Endothelial cell of umbilical vein (primary cell): ENCODE results near the gene HCFC2.

ENCODE experiments used
- EZH2 ChIP-seq: IDR thresholded peaks from 2 replicates; pipeline ENCODE4 v1.6.1; 2012; ENCODE audit warnings: borderline replicate concordance, low read depth, mild to moderate bottlenecking, moderate library complexity, low read length, inconsistent platforms; ENCODE audit not compliant: severe bottlenecking
- JUN ChIP-seq: IDR thresholded peaks from 2 replicates; pipeline ENCODE4 v1.6.1; 2011; ENCODE audit warnings: borderline replicate concordance, low read depth; ENCODE audit not compliant: insufficient read length, insufficient read depth
- POLR2A ChIP-seq: IDR thresholded peaks from 2 replicates; pipeline ENCODE4 v1.6.1; 2012; ENCODE audit warnings: low read depth, mild to moderate bottlenecking, control low read depth, low read length
- TF ChIP-seq, protein P1 (sequence below), 2 donors: IDR thresholded peaks; 1 replicate in 1 of 2; 2 replicates in 1 of 2; pipeline ENCODE4 v1.5.1; 2011; ENCODE audit warnings: low read length in 2 of 2, mild to moderate bottlenecking in 2 of 2, moderate library complexity in 2 of 2, control low read depth in 1 of 2, inconsistent platforms in 1 of 2, low read depth in 1 of 2; ENCODE audit not compliant: insufficient read depth in 1 of 2; ENCODE audit errors: extremely low read depth in 1 of 2
- TF ChIP-seq, protein P2 (sequence below): IDR thresholded peaks from 2 replicates; pipeline ENCODE4 v1.6.1; 2011; ENCODE audit not compliant: insufficient read depth, insufficient read length

DNA sequence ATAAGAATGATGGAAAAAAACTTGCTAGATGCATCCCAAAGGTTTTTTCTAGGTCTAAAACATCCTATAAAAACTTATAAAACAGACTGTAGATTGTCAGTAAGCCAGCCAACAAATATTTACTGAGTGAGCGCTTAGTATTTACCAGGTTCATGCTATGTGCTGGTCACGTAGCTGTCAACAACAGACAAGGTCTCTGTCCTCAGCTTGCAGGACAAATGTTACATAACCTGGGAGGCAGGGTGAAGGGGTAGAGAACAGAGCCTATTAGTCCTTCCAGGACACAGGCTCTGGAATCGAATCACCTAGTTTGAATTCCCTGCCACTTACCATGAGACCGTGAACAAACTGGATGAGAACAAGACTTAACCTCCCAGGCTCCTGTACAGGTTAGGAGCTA lies 67.3 kb downstream of the HCFC2 start:
- TF ChIP-seq, protein P1, sequence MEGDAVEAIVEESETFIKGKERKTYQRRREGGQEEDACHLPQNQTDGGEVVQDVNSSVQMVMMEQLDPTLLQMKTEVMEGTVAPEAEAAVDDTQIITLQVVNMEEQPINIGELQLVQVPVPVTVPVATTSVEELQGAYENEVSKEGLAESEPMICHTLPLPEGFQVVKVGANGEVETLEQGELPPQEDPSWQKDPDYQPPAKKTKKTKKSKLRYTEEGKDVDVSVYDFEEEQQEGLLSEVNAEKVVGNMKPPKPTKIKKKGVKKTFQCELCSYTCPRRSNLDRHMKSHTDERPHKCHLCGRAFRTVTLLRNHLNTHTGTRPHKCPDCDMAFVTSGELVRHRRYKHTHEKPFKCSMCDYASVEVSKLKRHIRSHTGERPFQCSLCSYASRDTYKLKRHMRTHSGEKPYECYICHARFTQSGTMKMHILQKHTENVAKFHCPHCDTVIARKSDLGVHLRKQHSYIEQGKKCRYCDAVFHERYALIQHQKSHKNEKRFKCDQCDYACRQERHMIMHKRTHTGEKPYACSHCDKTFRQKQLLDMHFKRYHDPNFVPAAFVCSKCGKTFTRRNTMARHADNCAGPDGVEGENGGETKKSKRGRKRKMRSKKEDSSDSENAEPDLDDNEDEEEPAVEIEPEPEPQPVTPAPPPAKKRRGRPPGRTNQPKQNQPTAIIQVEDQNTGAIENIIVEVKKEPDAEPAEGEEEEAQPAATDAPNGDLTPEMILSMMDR (IDR thresholded peaks at IDR 0.05; ENCODE audit: extremely low read depth in 1 of 2, insufficient read depth in 1 of 2, low read depth in 1 of 2, low read length in 2 of 2): no peak
- no peak for TF ChIP-seq POLR2A
- no peak for TF ChIP-seq EZH2
- TF ChIP-seq, protein P2, sequence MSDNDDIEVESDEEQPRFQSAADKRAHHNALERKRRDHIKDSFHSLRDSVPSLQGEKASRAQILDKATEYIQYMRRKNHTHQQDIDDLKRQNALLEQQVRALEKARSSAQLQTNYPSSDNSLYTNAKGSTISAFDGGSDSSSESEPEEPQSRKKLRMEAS: no peak
- TF ChIP-seq JUN: no peak
